ENCODE results near the gene LELP1.
"Not testable (repeated sequence)": the region's sequence is repeated elsewhere in the genome, so short reads cannot be mapped to it uniquely, and the experiment has no call there.

The LELP1 gene

DNA sequence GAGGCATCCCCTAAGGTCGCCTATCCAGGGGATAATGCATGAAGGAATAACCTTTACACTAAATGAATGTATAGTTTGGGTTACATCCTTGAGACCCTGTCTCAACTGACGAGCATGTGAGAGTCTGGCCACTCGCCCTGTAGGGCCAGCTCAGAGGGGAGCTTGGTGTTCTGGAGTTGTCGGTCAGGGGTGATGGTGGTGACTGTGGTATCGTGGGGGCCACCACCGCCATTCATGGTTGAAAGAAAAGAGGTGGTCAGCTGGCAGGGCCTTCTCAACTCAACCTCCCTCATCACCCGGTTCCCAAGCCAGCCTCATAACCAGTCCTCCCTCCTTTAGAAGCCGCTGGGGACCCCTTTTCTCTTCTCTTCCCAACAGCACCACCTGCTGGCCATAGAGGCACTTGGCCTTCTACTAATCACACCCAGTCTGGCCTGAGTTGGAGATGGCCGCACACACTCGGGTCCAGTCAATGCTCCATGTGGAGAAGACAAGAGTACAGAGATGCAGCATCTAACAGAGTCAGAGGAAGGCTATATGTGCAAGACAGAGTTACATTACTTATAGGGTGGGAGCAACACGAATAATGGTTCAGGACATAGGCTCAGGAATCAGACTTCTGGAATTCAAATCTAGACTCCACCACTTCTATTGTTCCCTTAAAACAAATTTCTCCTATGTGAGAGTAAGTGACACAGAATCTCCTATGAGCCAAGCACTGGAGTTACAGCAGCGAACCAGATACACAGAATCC is 26.0 kb downstream of the LELP1 start:
- not testable (repeated sequence) for DNase-seq (ENCODE audit: low spot score)

DNA sequence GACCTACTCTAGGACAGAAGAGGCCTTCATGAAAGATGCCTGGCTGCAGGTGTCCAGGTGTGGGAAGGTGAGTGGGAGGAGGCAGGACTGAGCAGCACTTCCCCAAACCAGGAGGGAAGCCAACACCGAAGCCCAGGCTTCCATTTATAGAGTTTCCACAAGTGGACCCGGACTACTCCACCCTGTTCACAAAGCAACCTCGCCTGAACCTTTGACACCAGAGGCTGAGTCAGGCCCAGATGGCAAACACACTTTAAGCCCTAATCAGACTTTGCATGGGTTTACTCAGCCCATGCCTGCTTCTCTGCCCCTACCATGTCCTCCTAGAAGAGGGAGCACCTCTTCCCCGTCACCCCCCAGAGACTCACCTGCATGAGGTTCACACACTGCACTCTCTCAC is 28.1 kb downstream of the LELP1 start:
- DNase-seq (ENCODE audit: low spot score), result no peak

DNA sequence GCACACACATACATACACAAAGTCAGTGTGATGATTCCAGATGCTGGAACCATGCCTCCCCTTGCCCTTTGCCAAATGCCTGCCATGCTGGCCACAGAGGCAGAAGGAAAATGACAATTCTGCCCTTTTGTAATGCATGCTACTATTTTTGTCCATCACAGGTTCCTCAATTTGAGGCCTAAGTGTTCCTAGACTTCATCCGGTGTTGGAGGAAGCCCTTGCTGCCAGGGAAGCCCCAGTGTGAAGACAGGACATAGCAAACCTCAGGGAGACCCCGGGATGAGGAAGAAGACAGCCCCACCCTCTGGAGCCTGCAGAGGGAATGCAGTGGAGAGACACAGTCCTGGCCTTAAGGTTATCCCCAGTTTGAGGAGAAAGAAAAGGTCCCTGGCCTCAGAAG is 28.6 kb downstream of the LELP1 start:
- no peak for DNase-seq (ENCODE audit: low spot score)

DNA sequence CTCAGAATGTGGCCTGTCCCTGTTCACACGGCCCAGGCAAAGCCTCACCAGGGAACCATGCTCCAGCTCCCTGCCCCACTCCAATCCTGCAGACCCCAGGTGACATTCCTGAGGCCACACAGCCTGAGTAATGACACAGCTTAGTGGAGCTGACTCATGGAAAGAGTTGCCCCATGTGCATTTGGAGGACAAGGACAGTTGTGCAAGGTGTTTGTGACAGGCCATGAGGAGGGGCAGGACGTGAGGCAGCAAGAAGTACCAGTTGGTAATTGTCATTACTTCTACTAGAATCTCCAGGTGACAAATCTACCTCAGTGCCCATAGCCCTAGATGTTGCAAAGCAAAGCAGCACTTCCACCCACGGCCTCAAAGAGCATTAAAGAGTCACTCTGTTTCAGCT is 29.3 kb downstream of the LELP1 start:
- DNase-seq (ENCODE audit: low spot score), result no peak

DNA sequence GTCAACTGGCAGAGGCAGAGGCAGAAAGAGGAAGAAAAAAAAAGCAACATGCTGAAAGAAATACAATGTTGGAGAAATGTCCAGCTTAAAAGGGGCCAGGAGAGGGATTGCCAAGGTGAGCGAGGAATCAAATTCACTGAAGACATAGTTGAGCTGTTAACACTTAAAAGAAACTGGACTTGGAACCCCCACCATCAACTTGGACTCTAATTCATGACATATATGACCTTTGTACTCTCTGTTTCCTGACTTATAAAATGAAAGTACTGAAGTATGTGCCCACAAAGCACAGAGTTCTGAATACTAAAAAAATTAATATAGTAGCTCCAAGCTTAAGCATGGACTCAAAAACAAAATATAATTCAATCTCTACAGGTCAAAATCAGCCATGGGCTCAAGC is 30.2 kb downstream of the LELP1 start:
- no peak for DNase-seq (ENCODE audit: low spot score)

DNA sequence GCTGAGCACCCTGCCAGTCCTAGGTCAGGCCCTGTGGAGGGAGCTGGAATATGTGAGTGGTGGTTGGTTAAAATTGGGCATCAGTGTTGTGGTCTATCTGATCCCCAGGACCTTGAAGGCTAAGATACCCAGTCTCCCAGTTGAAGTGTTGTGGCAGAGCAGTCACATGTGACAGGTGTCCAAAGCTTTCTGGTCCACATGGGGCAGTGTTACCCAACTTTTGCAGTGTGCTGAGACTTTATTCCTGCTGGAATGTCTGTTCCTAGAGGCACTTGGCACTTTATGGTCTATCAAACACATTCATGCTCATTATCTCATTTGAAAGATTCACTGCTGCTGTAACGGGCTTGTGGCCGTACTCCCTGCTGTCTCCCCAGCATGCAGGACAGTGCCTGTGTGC is 35.3 kb downstream of the LELP1 start:
- no peak for DNase-seq (ENCODE audit: low spot score)

DNA sequence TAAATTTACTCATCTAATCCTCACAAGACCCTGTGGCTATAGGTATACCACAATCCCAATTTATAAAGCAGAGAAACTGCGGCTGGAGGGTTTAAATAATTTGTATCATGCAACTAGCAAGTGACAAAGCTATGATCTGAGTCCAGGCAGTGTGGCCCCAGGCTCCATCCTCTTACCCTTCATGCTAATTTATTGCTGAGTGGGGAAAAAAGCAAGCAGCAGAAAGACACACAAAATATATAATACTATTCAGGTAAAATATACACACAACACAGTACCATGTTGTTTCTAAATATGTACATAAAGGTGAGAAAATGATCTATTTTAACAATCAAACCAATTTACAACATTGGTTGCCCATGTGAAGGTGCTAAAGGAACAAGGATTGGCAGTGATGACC is 38.9 kb downstream of the LELP1 start:
- no peak for DNase-seq (ENCODE audit: low spot score)

DNA sequence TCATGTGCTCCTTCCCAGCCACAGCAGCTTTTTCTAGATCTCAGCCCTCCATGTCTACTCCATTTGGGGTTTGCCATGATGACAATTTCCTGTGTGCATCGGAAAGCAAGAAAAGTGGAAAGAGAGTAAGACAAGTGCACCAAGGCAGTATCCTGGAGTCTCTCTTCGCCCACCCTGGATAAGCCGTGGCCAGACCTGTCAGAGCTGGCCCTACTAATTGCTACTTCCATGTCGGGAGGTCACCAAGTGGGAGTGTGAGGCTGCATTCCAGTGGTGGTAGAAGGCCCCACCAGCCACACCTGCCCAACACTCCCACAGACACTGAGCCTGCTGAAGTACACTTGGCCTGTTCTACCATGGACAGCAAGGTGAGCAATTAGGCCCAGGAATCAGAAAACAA is 42.2 kb downstream of the LELP1 start:
- no peak for DNase-seq (ENCODE audit: low spot score)

DNA sequence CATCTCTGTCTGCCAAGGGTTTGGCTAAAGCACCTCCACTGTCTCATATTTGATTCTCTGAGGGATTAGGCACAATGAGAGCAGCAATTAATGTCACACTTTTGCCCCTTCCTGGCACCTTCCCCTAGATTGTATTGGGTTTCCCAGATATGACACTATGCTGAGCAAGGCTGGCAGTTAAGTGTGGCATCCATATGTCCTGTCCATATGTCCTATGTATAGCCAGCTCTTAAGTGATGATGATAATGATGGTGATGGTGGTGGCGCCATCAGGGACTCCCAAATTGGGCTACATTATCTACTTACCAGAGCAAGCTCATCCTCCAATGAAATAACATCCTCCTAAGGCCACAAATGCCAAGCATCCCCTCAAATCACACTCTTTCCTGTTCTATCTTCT is 42.8 kb downstream of the LELP1 start:
- DNase-seq (ENCODE audit: low spot score), result no peak

DNA sequence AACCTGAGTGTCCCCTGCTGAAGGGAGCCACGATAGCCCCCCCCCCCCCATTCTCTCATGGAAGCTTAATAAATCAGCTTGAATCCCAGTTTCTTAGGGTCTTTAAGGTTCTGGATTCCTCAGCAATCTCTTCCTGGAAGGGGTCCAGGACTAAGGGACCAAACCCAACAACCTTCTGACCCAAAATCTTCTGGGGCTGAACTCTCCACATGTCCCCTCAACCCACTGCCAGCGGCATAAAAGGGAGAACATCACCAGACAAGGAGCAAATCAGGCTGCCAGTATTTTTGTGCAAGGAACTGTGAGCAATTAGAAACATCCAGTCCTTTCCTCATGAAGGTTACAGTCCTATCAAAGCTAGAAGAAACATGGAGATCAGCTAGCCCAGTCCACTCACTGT is 43.6 kb downstream of the LELP1 start:
- DNase-seq (ENCODE audit: low spot score), result no peak

DNA sequence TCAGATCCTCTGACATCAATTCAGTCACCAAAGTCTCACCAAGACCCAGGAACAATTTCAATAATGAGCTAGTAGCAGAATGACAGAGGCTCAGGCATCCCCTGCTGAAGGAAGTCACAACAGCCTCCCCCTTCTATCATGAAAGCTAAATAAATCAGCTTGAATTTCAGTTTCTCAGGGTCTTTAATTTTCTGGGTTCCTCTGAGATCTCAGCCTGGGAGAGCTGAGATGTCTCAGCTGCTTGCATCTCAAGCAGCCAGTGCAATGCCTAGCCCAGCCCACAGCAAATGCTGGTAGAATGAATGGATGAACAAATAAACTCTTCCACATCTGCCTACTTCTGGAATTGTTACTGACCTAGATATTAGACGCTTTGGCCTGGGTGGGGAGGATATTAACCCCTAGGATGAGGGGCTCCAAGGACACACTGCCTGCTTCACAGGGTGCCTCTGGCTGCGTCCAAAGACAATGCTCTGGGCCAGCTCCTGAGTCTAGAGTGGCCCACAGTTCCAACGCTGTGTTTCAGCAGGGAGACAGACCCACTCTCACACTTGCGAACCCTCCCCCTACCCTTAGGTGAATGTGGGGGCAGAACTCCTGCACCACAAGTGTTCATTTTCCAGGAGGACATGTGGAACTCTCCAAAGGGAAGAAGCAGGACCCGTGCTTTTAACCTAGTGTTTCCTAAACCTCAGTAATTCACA is 45.1 kb downstream of the LELP1 start:
- DNase-seq (ENCODE audit: low spot score), result no peak

DNA sequence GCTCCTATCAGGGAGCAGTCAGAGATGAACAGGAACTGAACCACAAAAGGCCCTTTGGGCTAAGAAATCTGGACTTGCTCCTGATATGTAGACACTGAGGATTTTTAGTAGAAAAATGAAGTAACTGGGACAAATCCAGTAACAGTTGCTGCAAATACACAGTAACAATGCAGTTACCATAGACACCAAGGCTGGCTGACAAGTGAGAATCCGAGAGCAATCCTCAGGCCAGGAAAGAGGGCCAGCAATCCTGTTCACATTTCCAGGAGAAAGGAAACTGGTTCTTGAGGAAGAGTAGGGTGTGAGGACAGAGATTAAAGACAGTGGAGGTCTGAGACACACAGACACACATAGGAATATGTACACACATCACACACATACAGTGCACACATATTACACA is 46.9 kb downstream of the LELP1 start:
- DNase-seq (ENCODE audit: low spot score), result no peak

DNA sequence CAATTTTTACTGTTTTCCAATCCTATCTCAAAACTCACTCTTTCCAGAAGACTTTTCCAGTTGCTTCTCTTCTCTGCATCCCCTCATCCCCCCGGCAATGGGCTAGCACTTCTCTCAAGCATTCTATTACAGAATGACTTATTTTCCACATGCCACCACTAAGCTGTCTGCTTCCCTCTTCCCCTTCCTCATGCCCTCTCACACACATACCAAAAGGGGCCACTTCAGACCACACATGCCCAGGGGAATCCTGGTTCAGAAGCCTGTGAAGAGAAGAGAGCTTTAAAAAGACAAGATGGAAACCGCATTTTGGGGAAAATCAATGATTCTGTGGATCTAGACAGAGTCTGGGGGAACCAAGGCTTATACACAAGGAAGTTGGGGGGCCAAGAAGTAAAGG is 47.9 kb downstream of the LELP1 start:
- no peak for DNase-seq (ENCODE audit: low spot score)

DNA sequence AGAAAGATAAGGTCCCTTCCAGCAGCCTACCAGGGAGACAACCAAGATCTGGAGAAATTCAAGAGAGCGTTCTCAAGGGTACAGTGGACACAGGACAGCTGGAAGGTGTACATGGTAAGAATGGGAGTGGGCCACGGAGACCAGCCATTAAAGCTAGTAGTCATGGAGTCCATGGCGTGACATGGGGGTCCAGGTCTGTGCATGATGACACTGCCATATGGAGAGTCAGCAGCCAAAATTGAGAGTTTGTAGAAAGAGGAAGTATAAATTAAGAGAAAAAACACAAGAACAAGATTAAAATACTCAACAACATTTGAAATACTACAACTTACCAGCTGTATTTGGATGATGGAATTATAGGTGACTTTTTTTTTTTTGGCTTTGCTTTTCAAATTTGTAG is 48.3 kb downstream of the LELP1 start:
- no peak for DNase-seq (ENCODE audit: low spot score)

DNA sequence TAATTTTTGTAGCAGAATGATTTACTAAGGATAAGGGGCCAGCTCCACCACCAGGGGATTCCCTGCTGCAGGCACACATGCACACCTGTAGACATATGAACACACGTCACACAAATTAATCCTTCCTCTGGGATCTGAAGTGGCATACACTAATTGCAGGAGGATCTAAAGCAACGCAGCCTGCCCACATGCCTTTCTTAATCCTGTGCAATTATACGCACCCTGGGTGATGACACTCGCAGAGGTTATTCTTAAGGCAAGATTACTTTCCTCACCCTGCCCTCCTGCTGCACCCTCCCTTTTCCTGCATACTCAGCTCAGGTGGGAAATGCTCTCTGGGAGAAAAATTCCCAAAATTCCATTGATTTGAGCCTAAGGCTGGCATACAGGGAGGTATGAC is 48.8 kb downstream of the LELP1 start:
- no peak for DNase-seq (ENCODE audit: low spot score)

DNA sequence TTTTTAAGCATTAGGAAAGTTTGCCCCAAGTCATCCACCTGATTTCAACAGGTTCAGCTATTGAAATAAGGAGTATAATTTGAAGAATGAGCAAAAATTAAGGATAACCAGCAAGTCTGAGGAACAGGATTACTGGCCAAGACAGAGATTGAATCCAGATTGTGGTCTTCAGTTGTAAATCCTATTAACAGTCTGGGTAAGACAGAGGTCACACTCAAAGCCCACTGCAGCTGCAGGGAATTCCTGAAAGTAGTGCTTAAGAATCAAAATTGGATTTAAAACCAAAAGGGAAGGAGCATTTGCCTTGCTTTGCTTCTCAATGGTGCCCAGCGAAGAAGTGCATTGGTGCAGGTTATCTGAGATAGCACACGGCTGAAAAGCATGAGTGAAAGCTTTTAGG is 49.8 kb downstream of the LELP1 start:
- no peak for DNase-seq (ENCODE audit: low spot score)

DNA sequence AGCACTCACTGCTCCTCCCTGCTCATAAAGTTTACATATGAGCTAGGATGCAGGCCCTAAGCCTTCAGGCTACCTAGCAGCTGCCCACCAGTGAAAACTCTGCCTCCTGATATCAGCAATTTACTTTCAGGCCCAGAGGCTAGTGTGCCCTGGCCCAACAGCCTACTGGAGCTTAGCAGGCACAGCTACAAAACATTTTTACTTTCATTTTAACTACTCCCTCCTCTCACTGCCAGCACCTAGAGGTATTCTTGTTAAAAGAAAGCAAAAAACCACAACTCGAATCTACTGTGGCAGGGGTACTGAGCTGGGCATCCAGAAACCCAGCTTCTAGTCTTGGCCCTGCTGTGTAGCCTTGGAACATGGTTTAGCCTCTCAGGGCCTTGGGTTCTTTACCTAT is 50.5 kb downstream of the LELP1 start:
- no peak for DNase-seq (ENCODE audit: low spot score)
